Choroid plexus epithelial cell (primary cell): ENCODE results near the gene DIPK1A.

Experiments used
- DNase-seq: peaks from one replicate; pipeline ENCODE4 v3.0.0-alpha.2; 2010; ENCODE audit warnings: low read depth
- H3K4me3 ChIP-seq: 2 replicates; pipeline ENCODE4 v1.5.1; 2011; ENCODE audit warnings: low read depth, mild to moderate bottlenecking, control low read depth, low read length, moderate library complexity
- TF ChIP-seq, protein P1 (sequence below): conservative IDR thresholded peaks from 2 replicates; pipeline ENCODE4 v1.5.1; 2011; ENCODE audit warnings: low read depth, mild to moderate bottlenecking, control low read depth, inconsistent platforms, low read length, moderate library complexity

The DIPK1A gene

DNA sequence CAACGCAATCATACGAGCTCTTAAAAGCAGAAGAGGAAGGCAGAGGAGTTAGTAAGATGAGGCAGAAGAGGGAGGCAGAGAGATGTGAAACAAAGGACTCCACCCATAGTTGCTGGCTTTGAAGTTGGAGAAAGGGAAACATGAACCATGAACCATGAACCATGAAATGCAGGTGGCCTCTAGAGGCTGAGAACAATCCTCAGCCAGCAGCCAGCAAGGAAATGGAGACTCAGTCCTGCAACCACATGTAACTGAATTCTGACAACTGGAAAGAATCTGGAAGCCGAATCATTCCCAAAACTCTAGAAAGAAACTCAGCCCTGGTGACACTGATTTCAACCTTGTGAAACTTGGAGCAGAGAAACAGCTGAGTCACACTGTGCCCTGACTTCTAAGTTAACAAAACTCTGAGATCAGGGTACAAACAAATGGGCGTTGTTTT lies 10.1 kb downstream of the DIPK1A start:
- H3K4me3 ChIP-seq, result no peak overlapping the region
- DNase-seq, result peak; percentile 58
- TF ChIP-seq, protein P1, sequence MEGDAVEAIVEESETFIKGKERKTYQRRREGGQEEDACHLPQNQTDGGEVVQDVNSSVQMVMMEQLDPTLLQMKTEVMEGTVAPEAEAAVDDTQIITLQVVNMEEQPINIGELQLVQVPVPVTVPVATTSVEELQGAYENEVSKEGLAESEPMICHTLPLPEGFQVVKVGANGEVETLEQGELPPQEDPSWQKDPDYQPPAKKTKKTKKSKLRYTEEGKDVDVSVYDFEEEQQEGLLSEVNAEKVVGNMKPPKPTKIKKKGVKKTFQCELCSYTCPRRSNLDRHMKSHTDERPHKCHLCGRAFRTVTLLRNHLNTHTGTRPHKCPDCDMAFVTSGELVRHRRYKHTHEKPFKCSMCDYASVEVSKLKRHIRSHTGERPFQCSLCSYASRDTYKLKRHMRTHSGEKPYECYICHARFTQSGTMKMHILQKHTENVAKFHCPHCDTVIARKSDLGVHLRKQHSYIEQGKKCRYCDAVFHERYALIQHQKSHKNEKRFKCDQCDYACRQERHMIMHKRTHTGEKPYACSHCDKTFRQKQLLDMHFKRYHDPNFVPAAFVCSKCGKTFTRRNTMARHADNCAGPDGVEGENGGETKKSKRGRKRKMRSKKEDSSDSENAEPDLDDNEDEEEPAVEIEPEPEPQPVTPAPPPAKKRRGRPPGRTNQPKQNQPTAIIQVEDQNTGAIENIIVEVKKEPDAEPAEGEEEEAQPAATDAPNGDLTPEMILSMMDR, result no peak

GRCh38 chr1:92949937-92950817 lies 11.1 kb downstream of the DIPK1A start:
- H3K4me3 ChIP-seq, result no peak overlapping the region

DNA sequence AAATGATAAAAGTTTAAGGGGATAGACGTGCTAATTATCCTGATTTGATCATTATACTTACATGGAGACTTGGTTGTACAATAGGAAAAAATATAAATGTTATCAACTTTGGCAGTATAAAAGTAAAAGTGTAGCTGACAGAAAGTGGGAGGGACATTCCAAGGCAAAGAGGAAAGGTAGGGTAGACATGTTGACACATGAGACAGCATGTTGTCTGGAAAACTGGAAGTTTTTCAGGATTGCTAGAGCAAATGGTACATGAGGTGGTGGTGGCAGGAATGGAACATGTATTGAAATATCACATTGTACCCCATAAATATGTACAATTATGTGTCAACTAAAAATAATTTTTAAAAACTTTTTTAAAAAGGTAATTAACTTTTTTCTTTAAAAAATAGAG lies 13.2 kb downstream of the DIPK1A start:
- no peak for DNase-seq

More at GRCh38 chr1:92949937-92950817, 11.1 kb downstream of the DIPK1A start:
- DNase-seq, result peak; percentile 67
- TF ChIP-seq, protein P1, result no peak

DNA sequence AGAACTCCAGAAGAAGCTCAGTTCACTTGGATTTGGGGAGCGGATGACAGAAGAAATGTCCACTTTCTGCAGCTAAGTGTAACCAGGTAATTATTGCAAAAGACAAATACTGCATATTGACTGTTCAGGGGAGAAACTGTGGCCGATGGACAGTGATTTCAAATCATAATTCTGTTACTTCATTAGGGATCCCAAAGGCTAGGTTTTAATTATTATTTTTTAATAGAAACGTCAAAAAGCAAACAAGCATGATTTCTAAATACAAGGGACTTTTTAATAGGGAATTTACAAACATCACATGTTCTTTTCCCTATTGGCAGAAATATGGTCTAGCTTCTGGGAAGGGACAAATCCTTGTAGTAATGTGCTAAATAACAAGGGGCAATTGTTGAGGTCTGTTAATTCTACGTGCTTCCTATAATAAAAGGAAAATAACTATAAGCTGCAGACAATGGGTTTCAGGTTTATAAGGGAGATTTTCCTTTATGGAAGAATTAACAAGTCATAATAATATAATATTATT lies 15.5 kb downstream of the DIPK1A start:
- no peak overlapping the region for H3K4me3 ChIP-seq
- TF ChIP-seq, protein P1, result no peak
- DNase-seq, result no peak

More for the DNA sequence above, 13.2 kb downstream of the DIPK1A start:
- TF ChIP-seq, protein P1, result no peak
- H3K4me3 ChIP-seq, result no peak overlapping the region

DNA sequence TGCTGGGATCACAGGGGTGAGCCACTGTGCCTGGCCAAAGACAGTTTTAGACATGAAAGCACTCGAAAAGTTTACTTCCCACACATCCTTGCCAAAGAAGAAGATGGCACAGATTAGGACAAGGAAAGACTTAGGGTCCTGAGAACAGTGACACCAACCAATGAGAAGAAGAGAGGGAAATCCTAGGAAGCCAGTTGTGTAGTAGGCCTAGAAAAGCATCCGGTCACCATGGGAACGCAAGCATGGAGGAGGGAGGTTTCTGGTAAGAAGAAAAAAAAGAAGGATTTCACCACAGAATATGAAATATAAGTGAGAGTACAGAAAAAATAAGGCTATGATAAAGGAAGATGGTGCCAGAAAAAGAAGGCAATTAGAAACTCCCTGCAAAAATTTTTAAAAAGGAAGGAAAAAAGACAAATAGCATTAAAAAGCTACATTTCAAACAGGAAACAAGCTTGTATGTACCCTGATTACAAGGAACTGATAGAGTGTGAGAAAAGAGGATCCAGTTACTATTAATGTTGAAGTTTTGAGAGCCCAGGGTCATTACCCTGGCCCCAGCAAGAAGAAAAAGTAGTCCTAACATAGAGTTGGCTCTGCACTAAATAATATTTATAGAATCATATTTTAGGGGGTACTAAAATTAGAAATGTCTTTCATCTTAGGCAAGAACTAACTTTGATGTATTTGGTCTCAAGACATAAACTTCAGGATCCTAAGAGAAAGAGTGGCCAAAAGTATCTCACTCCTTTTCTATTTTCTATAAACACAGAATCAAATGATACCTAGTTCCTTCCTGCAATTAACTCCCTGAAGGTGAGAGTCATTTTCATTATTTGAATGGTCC lies 16.1 kb downstream of the DIPK1A start:
- TF ChIP-seq, protein P1, result no peak
- no peak for DNase-seq
- no peak overlapping the region for H3K4me3 ChIP-seq

GRCh38 chr1:92943502-92943847 lies 17.8 kb downstream of the DIPK1A start:
- H3K4me3 ChIP-seq, result no peak overlapping the region
- TF ChIP-seq, protein P1, result no peak
- no peak for DNase-seq
